ENCODE measurements around the gene MBD6.

Gene MBD6

DNA sequence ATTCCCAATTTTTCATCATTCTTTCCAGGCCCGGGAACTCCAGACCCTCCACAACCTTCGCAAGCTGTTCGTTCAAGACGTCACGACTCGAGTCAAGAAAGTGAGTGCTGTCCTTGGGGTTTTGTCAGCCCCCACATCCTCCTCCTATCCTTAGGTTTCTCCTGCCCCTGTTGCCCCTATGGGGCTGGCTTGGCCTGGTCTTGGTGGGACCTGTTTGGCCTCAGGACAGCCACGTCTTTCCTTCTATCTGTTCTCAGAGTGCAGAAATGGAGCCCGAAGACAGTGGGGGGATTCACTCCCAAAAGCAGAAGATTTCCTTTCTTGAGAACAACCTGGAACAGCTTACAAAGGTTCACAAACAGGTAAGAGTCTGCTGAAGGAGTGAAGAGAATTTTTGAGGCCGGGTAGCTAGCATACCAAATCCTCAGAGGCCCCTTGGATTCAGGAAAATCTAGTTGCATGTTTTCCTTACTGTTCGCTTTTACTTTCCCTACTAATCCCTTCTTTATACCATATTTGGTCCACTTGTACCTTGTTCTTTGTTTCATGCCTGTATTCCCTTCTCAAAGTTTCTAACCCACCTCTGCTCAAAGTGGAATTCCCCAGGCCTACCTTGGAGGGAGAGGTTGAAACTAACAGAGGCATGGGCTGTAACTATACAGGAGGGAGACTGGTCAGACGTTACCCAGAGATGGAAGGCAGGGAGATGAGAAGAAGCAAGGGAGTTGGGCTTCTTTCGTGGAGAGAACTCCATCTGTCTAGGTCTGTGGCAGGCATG lies 55.5 kb downstream of the MBD6 start:
- no peak for DNase-seq (ENCODE audit: insufficient read length, low spot score)
- no peak for FAIRE-seq
- TF ChIP-seq, protein P1, sequence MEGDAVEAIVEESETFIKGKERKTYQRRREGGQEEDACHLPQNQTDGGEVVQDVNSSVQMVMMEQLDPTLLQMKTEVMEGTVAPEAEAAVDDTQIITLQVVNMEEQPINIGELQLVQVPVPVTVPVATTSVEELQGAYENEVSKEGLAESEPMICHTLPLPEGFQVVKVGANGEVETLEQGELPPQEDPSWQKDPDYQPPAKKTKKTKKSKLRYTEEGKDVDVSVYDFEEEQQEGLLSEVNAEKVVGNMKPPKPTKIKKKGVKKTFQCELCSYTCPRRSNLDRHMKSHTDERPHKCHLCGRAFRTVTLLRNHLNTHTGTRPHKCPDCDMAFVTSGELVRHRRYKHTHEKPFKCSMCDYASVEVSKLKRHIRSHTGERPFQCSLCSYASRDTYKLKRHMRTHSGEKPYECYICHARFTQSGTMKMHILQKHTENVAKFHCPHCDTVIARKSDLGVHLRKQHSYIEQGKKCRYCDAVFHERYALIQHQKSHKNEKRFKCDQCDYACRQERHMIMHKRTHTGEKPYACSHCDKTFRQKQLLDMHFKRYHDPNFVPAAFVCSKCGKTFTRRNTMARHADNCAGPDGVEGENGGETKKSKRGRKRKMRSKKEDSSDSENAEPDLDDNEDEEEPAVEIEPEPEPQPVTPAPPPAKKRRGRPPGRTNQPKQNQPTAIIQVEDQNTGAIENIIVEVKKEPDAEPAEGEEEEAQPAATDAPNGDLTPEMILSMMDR (IDR thresholded peaks at IDR 0.05; ENCODE audit: insufficient read depth, missing control alignments), result no peak

DNA sequence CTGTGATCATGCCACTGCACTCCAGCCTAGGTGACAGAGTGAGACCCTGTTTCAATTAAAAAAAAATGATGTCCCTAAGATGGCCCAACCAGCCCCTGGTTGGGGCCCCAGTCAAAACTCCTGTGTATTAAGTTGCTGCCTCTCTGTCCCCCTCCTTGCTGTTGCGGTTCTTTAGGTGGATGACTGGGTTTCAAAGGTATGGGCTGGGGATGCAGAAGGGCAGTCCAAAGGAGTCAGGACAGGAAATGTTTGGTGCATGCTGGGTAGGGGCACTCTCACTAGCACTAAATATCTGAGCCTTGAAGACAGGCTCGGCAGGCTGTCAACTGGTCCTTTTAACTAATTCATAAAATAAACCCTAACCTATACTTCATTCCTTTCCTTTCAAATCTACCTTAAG lies 56.4 kb downstream of the MBD6 start:
- DNase-seq (ENCODE audit: insufficient read length, low spot score), result no peak
- FAIRE-seq, result no peak
- TF ChIP-seq, protein P1 (IDR thresholded peaks at IDR 0.05; ENCODE audit: insufficient read depth, missing control alignments), result no peak

Data from D721Med (cell line).